HG03108 (cell line): ENCODE measurements around the gene MAML3.
A peak's percentile ranks its signal among the peaks of the same experiment; 100 is the strongest.

Source experiments
- ATAC-seq: cut with Tn5 transposase; IDR thresholded peaks from one replicate; pipeline ENCODE4 v1.9.1; 2021; ENCODE audit warnings: moderate library complexity; ENCODE audit not compliant: unreplicated experiment

Gene MAML3

DNA sequence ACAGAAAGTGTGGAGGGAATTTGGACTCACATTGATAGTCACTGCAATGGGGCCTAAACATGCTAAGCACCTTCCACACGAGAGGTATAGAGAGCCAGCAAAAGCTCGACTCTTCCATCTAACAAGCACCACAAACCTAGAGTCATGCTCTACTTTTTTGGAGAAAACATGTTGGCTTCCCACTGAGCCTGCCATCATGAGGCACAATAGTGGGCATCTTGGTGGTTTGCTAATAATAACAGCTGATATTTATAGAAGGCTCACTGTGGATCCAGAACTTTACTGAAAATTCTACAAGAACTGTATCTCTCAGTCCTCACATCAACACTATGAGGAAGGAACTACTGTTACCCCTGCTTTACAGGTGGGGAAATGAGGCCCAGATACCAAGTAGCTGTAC lies 26.6 kb downstream of the MAML3 start:
- ATAC-seq, result no peak

DNA sequence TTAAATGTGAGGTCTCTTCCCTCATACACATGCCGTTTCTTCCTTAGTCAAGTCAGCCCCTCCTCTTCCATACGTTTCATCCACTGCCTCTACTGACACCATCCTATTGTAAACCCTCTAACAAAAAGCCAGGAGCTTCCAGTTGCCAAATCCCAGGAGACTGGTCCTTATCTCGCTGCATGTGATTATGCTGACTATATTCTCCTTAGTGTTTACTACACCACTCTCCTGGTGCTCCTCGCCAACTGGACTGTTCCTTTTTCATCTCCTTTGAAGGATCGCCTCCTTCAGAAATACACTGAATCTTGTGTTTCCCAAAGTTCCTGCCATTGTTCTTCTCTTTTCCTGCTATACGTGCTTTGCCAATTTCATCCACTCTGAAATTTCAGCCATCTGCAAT lies 27.7 kb downstream of the MAML3 start:
- no peak for ATAC-seq

DNA sequence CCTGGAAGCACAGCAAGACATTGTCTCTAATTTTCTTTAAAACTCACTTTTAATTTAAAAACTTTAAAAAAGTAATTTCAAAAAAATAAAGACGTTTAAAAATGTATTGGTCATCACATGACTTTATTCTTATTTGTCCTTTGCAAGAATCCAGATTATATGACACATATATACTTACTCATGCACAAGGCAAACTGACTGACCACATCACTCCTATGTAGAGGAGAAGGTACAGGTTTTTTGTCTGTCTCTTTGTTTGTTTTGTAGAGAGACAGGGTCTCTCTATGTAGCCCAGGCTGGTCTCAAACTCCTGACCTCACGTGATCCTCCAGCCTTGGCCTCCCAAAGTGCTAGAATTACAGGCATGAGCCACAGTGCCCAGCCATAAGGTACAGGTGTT lies 28.6 kb downstream of the MAML3 start:
- no peak for ATAC-seq

DNA sequence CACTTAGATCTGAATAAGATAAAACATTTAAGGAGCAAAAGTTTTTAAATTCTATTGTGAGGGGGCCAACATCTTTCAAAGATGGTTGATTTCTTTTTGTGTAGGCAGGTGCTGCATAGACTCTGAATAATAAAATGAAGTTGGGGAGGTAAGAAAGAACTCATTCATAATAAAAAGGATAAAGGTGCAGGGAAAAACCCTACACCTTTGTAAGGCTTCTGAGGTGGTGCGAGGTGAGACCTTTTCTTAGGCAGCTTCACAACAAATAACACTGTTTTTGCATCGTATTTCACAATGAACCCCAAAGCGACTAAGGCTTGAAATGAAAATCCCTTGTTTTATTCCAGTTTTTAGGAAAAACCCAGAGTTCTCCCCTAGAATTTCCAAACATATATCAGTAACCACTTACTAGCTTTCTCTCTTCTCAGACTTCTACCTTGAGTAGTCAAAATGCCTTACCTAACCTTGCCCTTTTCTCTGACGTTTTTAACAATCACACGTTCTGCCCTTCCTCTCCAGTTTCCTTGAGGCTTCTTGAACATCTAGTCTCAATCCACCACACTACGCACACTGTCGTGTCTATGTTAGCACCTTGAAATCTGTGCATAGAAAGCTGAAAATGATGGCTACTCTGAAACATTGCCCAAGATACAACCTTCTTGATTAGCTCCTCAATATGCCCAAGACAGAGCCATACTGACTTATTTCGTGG lies 30.2 kb downstream of the MAML3 start:
- ATAC-seq, result no peak

DNA sequence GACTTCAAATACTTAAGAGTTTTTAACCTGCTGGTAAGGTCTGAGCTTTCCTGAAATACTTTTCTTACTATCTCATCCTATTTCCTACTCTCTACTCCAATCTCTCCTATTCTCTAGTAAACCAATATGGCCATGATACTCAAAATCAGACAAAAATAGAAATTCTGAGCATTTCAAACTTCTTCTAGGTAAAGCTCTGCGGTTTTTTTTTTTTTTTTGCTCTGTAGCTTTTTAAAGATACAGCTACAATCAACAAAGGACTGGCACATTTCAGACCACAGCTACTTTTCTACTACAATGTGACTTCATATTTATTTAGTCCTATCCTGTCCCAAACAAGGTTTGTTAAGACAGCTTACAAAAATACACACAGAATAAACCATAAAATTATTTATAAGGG lies 31.1 kb downstream of the MAML3 start:
- no peak for ATAC-seq

DNA sequence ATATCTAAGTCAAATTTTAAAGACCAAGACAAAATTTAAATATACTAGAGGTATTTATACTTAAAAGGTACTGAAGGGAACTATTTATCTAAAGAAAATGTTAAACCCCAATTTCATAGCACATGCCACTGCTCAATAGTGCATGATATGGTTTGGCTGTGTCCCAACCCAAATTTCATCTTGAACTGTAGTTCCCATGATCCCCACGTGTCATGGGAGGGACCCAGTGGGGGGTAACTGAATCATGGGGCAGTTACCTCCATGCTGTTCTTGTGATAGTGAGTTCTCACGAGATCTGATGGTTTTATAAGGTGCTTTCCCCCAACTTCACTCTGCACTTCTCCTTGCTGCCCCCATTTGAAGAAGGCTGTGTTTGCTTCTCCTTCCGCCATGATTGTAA lies 32.3 kb downstream of the MAML3 start:
- ATAC-seq, result no peak

DNA sequence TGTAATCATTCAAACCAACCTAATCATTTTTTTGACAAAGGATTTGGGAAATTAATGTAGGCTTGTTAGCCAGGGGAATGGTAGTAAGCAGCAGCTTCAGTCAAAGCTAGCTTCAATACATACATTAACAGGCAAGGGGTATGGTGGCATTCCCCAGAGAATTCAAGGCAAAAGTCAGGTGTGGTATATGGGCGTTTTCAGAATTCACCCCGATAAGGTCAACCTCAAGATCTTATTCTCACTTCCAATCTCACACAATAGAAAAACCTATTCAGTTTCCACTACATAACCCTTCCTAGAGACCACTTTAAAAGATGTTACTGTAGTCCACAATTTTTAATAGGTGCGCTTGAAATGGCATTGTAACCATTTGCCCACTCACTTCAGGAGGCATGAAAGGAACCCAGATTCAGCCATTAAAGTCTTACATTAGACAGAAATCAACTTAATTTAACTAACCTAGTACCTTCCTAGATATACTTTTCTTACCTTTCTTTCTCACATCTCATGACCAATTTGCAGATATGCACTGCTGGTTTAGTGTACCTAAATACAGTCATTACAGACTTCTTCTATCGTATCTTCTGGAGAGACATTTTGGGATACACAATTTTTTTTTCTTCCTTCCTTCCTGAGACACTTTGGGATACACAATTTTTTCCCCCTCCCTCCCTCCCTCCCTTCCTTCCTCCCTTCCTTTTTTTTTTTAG lies 34.9 kb downstream of the MAML3 start:
- ATAC-seq, result no peak

DNA sequence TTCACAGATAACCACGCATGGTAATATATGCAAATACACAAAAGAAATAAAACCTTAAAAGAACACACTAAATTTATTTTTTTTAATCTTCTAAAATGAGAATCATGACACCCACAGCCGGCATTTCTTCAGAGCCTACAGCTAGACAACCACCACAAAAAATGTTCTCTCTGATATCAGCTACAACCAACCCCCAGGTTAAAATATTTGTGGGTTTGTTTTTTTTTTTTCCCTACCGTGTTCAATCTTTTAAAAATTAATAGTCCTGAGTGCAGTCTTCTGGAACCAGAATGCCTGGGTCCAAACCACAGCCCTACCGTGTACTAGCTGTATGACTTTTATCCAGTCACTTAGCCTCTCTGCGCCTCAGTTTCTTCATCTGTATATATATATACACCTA lies 36.0 kb downstream of the MAML3 start:
- no peak for ATAC-seq

DNA sequence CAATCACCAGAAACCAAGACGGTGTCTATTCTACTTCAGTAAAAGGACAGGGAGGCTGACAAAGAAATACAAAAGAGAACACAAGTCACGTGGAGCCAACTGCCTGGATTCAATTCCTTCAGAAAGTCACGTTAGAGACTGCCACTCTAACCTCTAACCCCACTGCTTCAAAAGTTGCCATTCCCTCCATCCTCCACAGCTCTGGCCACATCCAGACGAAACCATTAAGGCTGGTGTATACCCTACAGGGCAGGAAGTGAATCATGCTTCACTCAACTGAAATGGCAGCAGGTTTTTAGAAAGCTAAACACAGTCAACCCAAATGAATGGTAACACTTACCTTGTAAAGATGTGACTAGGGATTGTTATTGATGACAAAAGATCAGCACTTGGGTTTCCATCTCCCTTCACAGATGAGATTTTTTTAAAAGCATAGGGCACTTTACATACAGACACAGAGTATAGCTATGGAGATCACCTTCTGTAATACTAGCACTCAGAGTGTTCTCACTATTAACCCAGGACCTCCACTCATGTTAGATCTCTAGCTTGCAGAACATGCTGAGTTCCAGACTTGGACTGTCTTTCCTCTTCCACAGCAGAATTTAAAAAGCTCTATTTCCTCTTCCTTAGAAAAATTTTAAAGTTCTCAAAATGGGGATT lies 37.4 kb downstream of the MAML3 start:
- ATAC-seq, result no peak

DNA sequence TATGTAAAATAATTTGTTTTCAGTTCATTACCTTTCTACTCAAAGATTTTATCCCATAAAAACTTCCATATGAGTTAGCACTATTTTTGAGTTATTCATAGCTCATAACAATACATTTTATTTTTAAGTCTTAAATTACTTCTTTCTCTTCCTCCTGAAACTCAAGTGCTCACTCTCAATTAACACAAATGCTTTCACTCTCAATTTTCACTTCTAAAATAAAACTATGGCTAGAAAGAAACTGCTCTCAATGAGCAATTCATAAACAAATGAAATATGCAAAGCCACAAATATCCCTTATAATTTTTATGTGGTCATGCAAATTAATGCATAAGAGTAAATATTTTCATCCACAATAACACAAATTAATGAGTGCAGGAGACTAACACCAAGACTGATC lies 38.8 kb downstream of the MAML3 start:
- ATAC-seq, result no peak

DNA sequence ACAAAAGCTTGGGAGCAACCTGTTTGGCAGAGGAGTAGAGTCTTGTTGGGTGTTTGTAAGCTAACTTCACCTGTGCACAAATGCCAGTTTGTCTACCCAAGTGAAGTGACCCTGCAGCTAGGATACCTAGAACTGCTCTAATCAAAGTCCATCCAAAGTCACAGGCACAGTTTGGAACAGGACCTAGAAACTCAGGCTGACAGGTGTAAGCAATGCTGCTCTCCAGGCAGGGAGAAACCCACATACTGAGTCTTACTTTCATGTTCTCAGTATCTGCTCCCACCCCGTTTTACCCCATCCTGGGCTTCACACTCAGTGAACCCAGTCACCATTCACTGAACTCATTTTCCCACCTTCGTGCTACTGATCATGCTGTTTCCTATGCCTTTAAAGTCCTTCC lies 40.3 kb downstream of the MAML3 start:
- no peak for ATAC-seq

DNA sequence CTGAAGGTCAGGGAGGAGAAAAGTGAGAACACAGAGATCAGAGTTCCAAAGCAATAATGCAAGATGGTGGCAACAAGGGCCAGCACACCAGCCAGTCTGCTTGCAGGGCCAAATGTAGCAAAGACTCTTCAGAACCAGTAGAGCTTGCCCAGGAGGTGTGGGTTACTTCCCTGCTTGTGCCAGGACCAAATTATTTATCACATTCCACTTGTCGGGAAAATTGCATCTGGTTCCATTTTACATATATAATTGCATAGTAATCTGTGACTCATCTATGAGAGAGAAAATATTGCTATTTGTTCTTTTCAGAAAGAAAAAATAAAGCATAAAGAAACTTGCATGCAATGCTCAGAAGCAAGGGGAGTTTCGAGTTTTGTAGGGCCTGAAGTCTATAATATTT lies 41.4 kb downstream of the MAML3 start:
- ATAC-seq, result no peak

DNA sequence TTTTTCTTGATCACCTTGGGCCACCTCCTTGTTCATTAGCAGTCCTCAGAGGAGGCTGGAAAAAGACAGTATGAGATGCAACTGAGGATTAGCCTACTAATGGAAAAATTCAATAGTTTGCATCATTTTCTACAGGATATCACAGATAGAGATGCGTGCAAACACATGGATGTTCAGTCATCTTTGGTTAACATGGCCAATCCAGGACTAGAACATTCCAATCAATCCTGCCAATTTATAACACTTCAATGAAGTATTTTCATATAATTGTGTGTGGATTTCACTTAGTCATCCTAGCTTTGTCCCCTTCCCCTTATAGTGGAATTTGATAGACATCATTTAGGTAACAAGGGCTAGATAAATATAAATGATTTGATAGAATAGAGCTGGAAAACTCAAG lies 42.7 kb downstream of the MAML3 start:
- no peak for ATAC-seq

DNA sequence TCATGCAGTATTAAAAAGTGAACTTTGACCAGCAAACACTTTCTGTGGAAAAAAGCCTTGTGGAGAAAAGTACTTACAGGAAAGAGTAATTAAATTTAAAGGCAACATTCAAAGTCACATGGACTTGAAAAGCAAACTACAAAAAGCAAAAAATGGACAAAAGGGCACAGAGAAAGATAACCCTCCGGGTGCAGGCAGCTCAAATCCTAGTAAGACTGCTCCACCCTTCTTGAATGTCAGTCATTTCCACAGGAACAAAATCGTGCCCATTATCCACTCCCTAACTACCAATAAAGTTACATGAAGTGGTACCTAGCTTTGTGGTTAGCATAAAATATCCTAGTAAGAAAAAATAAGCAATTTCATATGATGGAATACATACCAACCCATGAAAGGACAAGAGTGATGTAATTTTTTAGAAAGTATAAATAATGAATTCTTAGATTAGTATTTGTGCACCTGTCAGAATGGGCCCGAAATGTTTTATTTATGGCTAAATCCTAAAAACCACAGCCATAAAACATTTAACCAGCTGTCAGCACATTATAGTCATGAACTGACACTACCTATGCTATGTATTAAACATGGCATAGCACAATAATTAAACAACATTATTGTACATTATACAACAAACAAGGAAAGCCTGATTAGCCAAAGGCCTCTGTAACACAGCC lies 43.3 kb downstream of the MAML3 start:
- no peak for ATAC-seq

DNA sequence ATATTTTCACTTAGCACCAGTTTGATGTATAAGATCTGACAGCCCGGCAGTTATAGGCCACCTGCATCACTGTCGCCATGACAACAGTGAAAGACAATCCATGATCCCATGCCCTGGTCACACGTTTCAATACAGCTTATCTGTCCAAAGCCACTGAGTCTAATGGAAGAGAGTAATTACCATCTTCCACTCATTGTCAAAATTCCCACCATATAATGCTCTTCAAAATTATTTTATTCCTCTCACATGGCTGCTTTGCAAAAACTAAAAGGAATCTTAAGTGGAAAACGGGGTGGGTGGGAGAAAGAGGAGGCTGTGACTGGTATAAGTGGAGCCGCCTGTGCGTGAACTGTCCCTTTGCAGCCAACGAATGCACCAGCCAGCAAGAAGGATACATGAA lies 44.2 kb downstream of the MAML3 start:
- ATAC-seq, result no peak

DNA sequence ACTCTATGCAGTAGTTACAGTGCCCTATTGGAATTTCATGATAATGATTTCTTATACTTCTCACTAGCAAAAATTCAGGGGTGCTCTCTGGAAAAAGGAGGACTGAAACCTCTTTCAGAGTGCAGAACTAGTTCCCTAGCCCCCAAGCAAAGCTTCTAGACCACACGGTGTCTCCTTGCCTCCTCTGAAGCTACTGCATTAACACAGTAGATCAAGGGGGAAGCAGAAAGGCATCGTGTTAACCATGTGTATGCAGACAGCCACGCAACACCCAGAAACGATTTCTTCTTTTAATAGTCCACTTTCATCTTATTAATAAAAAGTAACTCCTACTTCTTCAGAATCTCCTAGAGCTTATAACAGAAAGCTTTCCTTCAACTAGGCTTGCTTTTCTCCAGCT lies 44.7 kb downstream of the MAML3 start:
- ATAC-seq, result no peak

DNA sequence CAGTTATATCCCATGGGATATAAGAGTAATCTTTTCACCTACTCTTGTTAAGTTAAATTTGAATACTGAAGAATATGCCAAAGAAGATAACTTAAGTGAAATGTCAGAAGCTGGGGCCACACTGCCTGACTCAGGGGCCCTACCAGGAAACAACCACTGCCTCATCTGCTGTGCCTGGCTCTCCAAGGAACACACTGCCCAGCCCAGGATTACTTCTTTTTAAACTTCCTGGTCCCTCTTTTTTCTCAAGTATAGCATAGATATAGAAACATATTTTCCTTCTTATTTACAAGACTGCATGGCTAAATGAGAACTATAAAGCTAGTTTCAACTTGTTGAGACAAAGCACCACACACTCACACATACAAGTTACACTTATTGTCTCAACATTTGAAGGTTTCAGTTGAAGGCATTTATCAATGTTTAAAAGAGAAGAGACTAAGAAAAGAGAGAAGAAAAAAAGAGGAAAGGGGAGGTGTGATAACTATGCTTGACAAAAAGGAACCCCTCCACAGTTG lies 45.2 kb downstream of the MAML3 start:
- no peak for ATAC-seq

DNA sequence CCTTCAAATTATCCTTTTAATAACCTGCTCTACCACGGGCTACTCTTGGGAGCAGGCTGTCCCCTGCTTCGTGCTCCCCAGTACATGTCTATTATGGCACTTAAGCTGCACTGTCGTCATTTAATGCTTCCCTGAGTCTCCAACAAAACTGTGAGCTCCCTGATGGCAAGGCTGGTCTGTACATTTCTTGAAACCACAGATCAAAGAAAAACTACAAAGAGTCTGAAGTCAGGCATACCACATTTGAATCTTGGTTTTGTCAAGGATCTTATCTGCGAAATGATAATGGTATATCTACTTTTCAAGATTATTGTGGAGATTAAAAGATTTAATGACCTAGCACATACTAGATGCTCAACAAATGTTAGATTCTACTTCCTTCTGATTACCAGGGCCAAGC lies 45.7 kb downstream of the MAML3 start:
- ATAC-seq, result no peak

DNA sequence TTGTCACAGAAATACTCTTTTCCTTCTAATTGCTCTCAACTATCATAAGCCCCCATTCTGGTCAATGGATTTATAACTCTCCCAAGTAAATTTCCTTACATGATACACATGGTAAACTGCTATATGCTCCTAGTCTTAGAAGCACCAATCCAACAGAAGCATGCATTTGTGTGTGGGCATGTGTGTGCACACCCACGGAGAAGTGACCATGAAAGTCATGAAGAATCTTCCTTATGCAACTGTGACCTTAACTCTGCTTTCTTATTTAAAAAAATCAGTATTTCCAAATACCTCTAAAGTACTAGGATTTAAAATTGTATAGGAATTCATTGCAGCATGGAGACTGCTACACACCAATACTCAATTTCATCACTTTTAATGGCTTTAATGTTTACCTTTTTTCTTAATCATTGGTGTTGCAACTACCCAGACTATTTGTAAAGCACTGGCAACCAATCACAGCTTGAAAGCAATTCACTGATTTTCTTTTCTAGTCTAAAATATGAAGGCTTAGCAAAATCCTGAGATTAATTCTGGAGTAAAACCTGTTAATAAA lies 47.6 kb downstream of the MAML3 start:
- no peak for ATAC-seq

DNA sequence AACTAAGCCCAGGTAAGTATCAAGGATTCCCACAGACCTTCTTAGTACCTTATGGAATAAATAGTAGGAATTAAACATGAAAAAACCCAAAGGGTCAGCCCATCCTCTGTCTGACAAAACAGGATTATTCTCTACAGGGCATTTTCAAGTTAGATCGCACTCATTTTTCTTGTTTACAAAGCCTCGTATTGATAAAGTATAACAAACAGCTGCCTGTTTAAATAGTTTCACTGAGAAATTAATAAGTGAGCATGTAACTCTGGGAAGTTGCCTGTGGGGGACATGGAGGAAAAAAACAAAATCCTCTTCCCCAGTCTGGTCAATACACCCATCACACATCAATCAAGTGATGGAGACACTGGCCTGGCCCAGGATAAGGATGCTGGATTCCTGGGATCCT lies 48.5 kb downstream of the MAML3 start:
- no peak for ATAC-seq

DNA sequence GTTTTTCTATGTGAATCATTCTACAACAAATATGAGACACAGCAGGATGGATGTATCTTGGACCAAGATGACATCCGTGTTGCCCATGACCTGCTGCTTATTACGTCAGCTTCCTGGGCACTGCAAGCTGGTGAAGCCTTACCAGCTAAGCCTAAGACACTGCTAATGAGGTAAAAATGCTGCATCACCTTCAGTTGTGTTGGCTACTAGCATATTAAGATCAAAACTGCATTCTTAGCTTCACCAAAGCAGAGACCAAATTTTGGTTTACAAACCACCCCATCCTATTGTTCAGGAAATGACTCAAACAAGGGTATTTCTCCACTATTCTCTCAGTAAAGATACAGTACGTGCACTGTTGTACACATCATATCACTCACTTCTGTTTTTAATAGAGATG lies 50.3 kb downstream of the MAML3 start:
- ATAC-seq, result peak; percentile 58
